ENCODE measurements around the gene TRAF2.

Gene TRAF2

GRCh38 chr9:136896027-136896426 lies 9.7 kb downstream of the TRAF2 start:
- TF ChIP-seq TAF1 (IDR thresholded peaks at IDR 0.05; ENCODE audit: borderline replicate concordance, insufficient read depth, low read length), result no peak
- no peak for TF ChIP-seq SIN3A (IDR thresholded peaks at IDR 0.05; ENCODE audit: borderline replicate concordance, insufficient read depth, low read length)
- TF ChIP-seq POLR2AphosphoS5 (IDR thresholded peaks at IDR 0.05; ENCODE audit: low read depth, low read length), result no peak
- TF ChIP-seq, protein P1, sequence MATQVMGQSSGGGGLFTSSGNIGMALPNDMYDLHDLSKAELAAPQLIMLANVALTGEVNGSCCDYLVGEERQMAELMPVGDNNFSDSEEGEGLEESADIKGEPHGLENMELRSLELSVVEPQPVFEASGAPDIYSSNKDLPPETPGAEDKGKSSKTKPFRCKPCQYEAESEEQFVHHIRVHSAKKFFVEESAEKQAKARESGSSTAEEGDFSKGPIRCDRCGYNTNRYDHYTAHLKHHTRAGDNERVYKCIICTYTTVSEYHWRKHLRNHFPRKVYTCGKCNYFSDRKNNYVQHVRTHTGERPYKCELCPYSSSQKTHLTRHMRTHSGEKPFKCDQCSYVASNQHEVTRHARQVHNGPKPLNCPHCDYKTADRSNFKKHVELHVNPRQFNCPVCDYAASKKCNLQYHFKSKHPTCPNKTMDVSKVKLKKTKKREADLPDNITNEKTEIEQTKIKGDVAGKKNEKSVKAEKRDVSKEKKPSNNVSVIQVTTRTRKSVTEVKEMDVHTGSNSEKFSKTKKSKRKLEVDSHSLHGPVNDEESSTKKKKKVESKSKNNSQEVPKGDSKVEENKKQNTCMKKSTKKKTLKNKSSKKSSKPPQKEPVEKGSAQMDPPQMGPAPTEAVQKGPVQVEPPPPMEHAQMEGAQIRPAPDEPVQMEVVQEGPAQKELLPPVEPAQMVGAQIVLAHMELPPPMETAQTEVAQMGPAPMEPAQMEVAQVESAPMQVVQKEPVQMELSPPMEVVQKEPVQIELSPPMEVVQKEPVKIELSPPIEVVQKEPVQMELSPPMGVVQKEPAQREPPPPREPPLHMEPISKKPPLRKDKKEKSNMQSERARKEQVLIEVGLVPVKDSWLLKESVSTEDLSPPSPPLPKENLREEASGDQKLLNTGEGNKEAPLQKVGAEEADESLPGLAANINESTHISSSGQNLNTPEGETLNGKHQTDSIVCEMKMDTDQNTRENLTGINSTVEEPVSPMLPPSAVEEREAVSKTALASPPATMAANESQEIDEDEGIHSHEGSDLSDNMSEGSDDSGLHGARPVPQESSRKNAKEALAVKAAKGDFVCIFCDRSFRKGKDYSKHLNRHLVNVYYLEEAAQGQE (IDR thresholded peaks at IDR 0.05; ENCODE audit: insufficient read depth in 1 of 2, low read depth in 2 of 2, low read length in 2 of 2), result no peak
- no peak for TF ChIP-seq FOXP2 (optimal IDR thresholded peaks at IDR 0.05; ENCODE audit: borderline replicate concordance, extremely low read depth, extremely low read length, insufficient read depth)

DNA sequence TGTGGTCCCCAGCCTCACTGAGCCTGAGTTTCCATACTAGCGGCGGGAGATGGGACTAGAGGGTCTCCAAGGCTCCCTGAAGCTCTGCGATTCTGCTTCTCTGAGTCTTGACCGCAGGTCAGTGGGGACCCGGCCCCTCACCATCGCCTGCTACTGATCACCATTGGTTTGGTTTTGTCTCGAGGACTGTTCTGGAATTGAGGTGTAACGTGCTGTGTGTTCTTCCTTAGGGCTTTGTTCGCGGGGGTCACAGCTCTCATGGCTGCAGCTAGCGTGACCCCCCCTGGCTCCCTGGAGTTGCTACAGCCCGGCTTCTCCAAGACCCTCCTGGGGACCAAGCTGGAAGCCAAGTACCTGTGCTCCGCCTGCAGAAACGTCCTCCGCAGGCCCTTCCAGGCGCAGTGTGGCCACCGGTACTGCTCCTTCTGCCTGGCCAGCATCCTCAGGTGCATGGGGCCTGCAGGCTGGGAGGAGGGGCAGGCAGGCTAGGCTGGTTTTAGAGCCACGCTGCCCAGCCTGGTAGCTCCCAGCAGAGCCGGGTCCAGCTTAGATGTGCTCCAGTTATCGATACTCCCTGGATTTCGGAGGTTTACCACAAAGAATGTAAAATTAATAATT lies 12.3 kb downstream of the TRAF2 start:
- TF ChIP-seq POLR2AphosphoS5 (IDR thresholded peaks at IDR 0.05; ENCODE audit: low read depth, low read length) (no peak), FOXP2 (optimal IDR thresholded peaks at IDR 0.05; ENCODE audit: borderline replicate concordance, extremely low read depth, extremely low read length, insufficient read depth) (no peak), TAF1 (IDR thresholded peaks at IDR 0.05; ENCODE audit: borderline replicate concordance, insufficient read depth, low read length) (no peak), SIN3A (IDR thresholded peaks at IDR 0.05; ENCODE audit: borderline replicate concordance, insufficient read depth, low read length) (no peak)
- TF ChIP-seq, protein P1 (IDR thresholded peaks at IDR 0.05; ENCODE audit: insufficient read depth in 1 of 2, low read depth in 2 of 2, low read length in 2 of 2), result no peak

DNA sequence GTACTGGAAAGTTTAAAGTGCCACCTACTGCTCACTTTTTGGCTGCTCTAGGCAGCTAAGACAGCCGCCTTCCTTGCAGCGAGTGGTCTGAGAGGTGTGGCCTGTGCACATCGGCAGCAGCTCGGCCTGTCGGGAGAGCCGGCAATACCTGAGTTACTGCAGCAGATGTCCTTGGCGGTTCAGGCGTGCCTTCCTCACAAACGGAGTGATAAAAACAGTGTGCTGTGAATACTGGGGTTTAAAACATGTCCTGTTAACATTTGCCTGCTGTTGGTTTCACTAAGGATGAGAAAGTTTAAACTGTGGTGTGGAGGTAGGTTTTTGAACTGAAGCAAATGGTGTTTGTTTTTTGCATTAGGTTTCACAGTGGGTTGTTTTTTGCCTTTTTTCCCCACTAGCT lies 12.9 kb downstream of the TRAF2 start:
- no peak for TF ChIP-seq POLR2AphosphoS5 (IDR thresholded peaks at IDR 0.05; ENCODE audit: low read depth, low read length)
- TF ChIP-seq, protein P1 (IDR thresholded peaks at IDR 0.05; ENCODE audit: insufficient read depth in 1 of 2, low read depth in 2 of 2, low read length in 2 of 2), result no peak
- no peak for TF ChIP-seq SIN3A (IDR thresholded peaks at IDR 0.05; ENCODE audit: borderline replicate concordance, insufficient read depth, low read length)
- no peak for TF ChIP-seq FOXP2 (optimal IDR thresholded peaks at IDR 0.05; ENCODE audit: borderline replicate concordance, extremely low read depth, extremely low read length, insufficient read depth)
- no peak for TF ChIP-seq TAF1 (IDR thresholded peaks at IDR 0.05; ENCODE audit: borderline replicate concordance, insufficient read depth, low read length)

- no peak for TF ChIP-seq POLR2AphosphoS5 (IDR thresholded peaks at IDR 0.05; ENCODE audit: low read depth, low read length)
- TF ChIP-seq TAF1 (IDR thresholded peaks at IDR 0.05; ENCODE audit: borderline replicate concordance, insufficient read depth, low read length), result no peak
- TF ChIP-seq FOXP2 (optimal IDR thresholded peaks at IDR 0.05; ENCODE audit: borderline replicate concordance, extremely low read depth, extremely low read length, insufficient read depth), result no peak
- TF ChIP-seq SIN3A (IDR thresholded peaks at IDR 0.05; ENCODE audit: borderline replicate concordance, insufficient read depth, low read length), result no peak
- TF ChIP-seq, protein P1 (IDR thresholded peaks at IDR 0.05; ENCODE audit: insufficient read depth in 1 of 2, low read depth in 2 of 2, low read length in 2 of 2), result no peak
Observed at GRCh38 chr9:136900556-136900955, 14.2 kb downstream of the TRAF2 start.
